Kidney (tissue), 14 donors: Measurements from ENCODE around the gene RHO. TPM values are rescaled to one million over a fixed set of nuclear protein-coding genes. Genes with fewer than 3 reads are reported as not detected.
A peak's percentile ranks its signal among the peaks of the same experiment; 100 is the strongest.
"Not testable (repeated sequence)": the region's sequence is repeated elsewhere in the genome, so short reads cannot be mapped to it uniquely, and the experiment has no call there.

Experiments used
- DNase-seq, 5 donors: peaks; one replicate each; pipeline ENCODE4 v3.0.0-alpha.2; 2013 to 2020
- FAIRE-seq: peaks from 2 replicates; lab custom pipeline; 2012; peaks lifted over from hg19 to GRCh38; lab: Jason Lieb, UNC
- H3K27ac ChIP-seq, 2 donors: one replicate each; pipeline ENCODE4 v1.7.0; 2013; ENCODE audit warnings: low read depth in 2 of 2, low read length in 2 of 2, inconsistent platforms in 1 of 2
- H3K27me3 ChIP-seq: one replicate; pipeline ENCODE4 v1.7.1; 2013; ENCODE audit warnings: low read length, inconsistent platforms; ENCODE audit not compliant: control insufficient read depth, insufficient read depth
- H3K36me3 ChIP-seq, 3 donors: one replicate each; pipeline versions ENCODE4 v1.7.0 to v1.7.1; 2013; ENCODE audit warnings: low read length in 3 of 3, control low read depth in 1 of 3, inconsistent platforms in 1 of 3; ENCODE audit not compliant: insufficient read depth in 3 of 3, control insufficient read depth in 2 of 3
- H3K4me1 ChIP-seq, 3 donors: one replicate each; pipeline versions ENCODE4 v1.7.0 to v1.7.1; 2013; ENCODE audit warnings: low read length in 3 of 3, inconsistent platforms in 1 of 3, low read depth in 1 of 3; ENCODE audit not compliant: control insufficient read depth in 2 of 3, insufficient read depth in 2 of 3
- H3K4me3 ChIP-seq, 3 donors: one replicate each; pipeline versions ENCODE4 v1.7.0 to v1.8.1; 2013; ENCODE audit warnings: low read length in 3 of 3, control low read depth in 1 of 3, inconsistent platforms in 1 of 3
- H3K9ac ChIP-seq, 3 donors: one replicate each; pipeline versions ENCODE4 v1.7.0 to v1.7.1; 2013; ENCODE audit warnings: low read length in 3 of 3, control low read depth in 1 of 3, inconsistent platforms in 1 of 3
- H3K9me3 ChIP-seq, 3 donors: one replicate each; pipeline versions ENCODE4 v1.7.0 to v1.7.1; 2013; ENCODE audit warnings: low read length in 3 of 3, control low read depth in 1 of 3, inconsistent platforms in 1 of 3; ENCODE audit not compliant: control insufficient read depth in 2 of 3, insufficient read depth in 1 of 3
- CTCF ChIP-seq: IDR thresholded peaks from 3 replicates; pipeline ENCODE4 v1.5.1; 2012; ENCODE audit warnings: mild to moderate bottlenecking, moderate library complexity, borderline replicate concordance; ENCODE audit not compliant: insufficient read depth; ENCODE audit errors: extremely low read depth
- intact Hi-C: fragments of 100-400 bp; cut with DNase I; formaldehyde crosslinking; loops from one replicate; pipeline ENCODE4 v1.11.1; 2022
- polyA plus RNA-seq: library from polyadenylated mRNA; stranded (reverse); fragments of 350-450 nt; fragmentation: Illumina TruSeq; extraction: RNeasy Lipid Tissue Mini Kit (QIAGEN cat#74804); gene quantifications from one replicate; pipeline ENCODE4 v1.2.3, GENCODE V29; 2014; ENCODE audit warnings: low read depth, low replicate concordance; ENCODE audit not compliant: insufficient read depth
- total RNA-seq: library from RNA; stranded (reverse); fragmentation: NEBNext Ultra II Directional; extraction: Animal tissue kit (Norgen Biotek cat#: 25700); gene quantifications from one replicate; pipeline ENCODE4 v1.2.1, GENCODE V29; 2021
- donor health status: control.
- donor health status: control.
- donor health status: control.
- donor health status: control.
- donor health status: control.
- donor health status: DM: yes; HTN: yes; CAD: no.
- donor health status: Normal renal cell carcinoma (clear cell type).

RHO gene
- total and polyA plus RNA-seq, 2 donors from 2014 or later, result not detected

GRCh38 chr3:129491794-129492193, 36.6 kb upstream of the RHO start:
- H3K4me3 ChIP-seq, result no peak overlapping the region
- H3K27me3 ChIP-seq, result no peaks in the 10 kb centered on the region
- TF ChIP-seq CTCF, result no peak
- FAIRE-seq (no peak), DNase-seq (no peak)
- H3K36me3 ChIP-seq, result peaks cover 2 to 12% (median 4%) of the 10 kb centered on the region in 3 donors
- H3K4me1 ChIP-seq, result peaks cover 2 to 7% (median 5%) of the 10 kb centered on the region in 3 donors
- intact Hi-C loops, result no loop called here
- H3K9ac ChIP-seq, result no peak overlapping the region
- no peak overlapping the region for H3K27ac ChIP-seq
- no peaks in the 10 kb centered on the region for H3K9me3 ChIP-seq

- DNase-seq (no peak), FAIRE-seq (no peak)
- Histone ChIP-seq H3K36me3 (peaks cover 2 to 12% (median 4%) of the 10 kb centered on the region in 3 donors), H3K27ac (no peak overlapping the region), H3K9me3 (no peaks in the 10 kb centered on the region), H3K4me1 (peaks cover 2 to 7% (median 5%) of the 10 kb centered on the region in 3 donors), H3K9ac (no peak overlapping the region), H3K4me3 (no peak overlapping the region), H3K27me3 (no peaks in the 10 kb centered on the region)
- intact Hi-C loops, result no loop called here
- TF ChIP-seq CTCF, result no peak
These were observed 35.7 kb upstream of the RHO start for GRCh38 chr3:129492691-129493090.

GRCh38 chr3:129493206-129493605, 35.2 kb upstream of the RHO start:
- Histone ChIP-seq H3K9ac (no peak overlapping the region), H3K9me3 (no peaks in the 10 kb centered on the region), H3K4me3 (no peak overlapping the region), H3K4me1 (peaks cover 2 to 7% (median 5%) of the 10 kb centered on the region in 3 donors), H3K27me3 (no peaks in the 10 kb centered on the region), H3K36me3 (peaks cover 2 to 12% (median 4%) of the 10 kb centered on the region in 3 donors), H3K27ac (no peak overlapping the region)
- DNase-seq, result no peak
- intact Hi-C loops, result no loop called here
- FAIRE-seq, result no peak
- TF ChIP-seq CTCF, result no peak

GRCh38 chr3:129494499-129494898, 33.9 kb upstream of the RHO start:
- DNase-seq, H3K9me3 ChIP-seq, H3K4me1 ChIP-seq, H3K27me3 ChIP-seq, H3K9ac ChIP-seq, FAIRE-seq, H3K4me3 ChIP-seq, intact Hi-C loops: not testable (repeated sequence)
- peak overlapping the region; percentile 40 to 46 for H3K27ac ChIP-seq
- H3K36me3 ChIP-seq, result peaks cover 2 to 12% (median 4%) of the 10 kb centered on the region in 3 donors

- Histone ChIP-seq H3K36me3 (peaks cover 4 to 15% (median 5%) of the 10 kb centered on the region in 3 donors), H3K27ac (peak overlapping the region; percentile 40 to 61)
- H3K9ac ChIP-seq, H3K9me3 ChIP-seq, H3K27me3 ChIP-seq, DNase-seq, intact Hi-C loops, FAIRE-seq, H3K4me3 ChIP-seq, H3K4me1 ChIP-seq: not testable (repeated sequence)
These were observed 33.3 kb upstream of the RHO start for GRCh38 chr3:129495006-129495639.

- H3K36me3 ChIP-seq, result peaks cover 0 to 22% (median 6%) of the 10 kb centered on the region in 3 donors
- H3K27me3 ChIP-seq, DNase-seq, intact Hi-C loops, H3K4me3 ChIP-seq, H3K9ac ChIP-seq, H3K27ac ChIP-seq, H3K9me3 ChIP-seq, FAIRE-seq, H3K4me1 ChIP-seq: not testable (repeated sequence)
These were observed 30.6 kb upstream of the RHO start for GRCh38 chr3:129497876-129498275.
